ENCODE data around the gene TSPAN18.

TSPAN18 gene

GRCh38 chr11:44957776-44958564 lies 231.2 kb downstream of the TSPAN18 start:
- DNase-seq (ENCODE audit: low spot score) = no peak

DNA sequence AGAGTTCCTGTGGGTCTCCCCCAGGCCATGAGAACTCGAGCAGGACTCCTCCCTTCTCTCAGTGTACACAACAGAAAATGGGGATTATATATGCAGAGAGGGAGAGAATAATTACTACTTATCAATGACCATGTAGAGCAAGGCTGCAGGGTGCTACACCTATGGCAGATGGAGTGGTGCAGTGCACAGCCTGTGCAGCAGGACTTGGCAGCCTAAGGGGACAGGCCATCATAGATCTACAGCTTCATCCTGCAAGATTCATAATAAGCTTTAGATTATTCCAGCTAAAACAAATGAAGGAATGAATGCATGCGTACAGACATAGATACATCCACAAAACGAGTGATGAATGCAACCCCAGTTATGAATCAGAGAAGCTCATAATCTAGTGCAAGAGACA lies 232.3 kb downstream of the TSPAN18 start:
- DNase-seq (ENCODE audit: low spot score) = no peak

GRCh38 chr11:44960200-44960845 lies 233.6 kb downstream of the TSPAN18 start:
- DNase-seq (ENCODE audit: low spot score) = peak; percentile 20

DNA sequence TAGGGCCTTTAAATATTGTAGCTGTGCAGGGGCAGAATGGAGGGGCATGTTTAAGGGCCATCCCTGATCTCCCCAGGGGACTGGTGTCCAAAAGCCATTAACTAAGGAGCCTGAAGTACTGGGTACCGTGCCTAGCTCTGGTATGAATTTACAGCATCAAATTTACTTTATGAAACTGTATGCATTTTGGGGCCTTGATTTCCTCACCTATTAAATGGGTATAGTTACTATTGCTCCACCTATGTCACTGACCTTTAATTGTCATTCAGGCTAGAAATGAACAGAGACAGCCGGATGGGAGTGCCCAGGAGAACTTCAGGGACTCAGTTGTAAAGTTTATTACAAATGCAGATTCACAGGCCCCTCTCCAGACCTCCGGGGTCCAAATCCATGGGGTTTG lies 235.7 kb downstream of the TSPAN18 start:
- no peak for DNase-seq (ENCODE audit: low spot score)

DNA sequence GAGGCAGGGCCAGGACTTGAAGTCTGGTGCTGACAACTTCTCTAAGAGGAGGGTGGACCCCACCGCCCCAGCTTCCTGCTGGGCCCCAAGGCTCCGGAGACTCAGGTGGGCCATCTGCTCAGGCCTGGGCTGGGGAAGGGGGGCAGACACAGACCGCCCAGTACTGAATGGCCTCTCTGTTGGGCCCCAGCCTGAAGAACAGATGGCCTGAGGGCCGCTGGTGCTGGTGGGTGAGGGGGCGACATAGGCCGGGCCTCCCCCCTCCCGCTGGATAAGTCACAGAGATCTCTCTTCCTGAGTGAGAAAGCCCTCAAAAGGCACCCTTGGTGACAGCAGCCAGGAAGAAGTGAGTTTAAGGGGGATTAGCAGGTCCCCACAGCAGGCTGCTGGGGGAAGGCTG lies 236.4 kb downstream of the TSPAN18 start:
- no peak for DNase-seq (ENCODE audit: low spot score)

- DNase-seq (ENCODE audit: low spot score) = no peak
Observed at GRCh38 chr11:44963948-44964347, 237.2 kb downstream of the TSPAN18 start.

DNA sequence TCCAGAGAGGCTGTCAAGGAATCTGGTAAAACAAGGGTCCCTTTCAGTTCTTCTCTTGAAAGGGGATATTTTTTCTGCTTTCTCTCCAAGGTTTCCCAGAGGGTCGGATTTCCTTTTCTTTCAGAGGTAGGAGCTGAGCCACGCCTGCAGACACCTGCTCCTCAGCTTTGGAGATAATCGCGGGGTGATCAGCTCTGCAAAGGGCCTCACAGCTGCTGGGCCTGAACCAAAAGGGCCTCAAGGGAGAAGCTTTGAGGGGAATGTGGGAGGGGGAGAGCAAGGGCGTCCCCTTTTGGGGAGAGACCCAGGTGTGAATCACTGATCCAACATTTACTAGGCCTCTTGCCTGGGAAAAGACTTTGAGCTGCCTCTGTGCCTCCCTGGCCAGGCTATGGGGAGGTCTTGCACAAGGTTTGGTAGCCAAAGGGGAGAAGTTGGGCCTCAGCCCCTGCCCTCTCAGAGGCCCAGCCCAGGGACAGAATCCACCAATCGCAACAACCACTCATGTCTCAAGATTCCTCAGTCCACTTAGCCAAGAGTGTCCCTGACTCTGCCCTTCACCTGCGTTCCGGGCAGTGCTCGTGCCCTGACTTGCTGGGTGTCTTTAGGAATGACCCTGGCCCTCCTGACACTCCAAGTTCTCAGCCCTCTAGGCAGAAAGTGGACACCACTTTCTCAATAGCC lies 237.9 kb downstream of the TSPAN18 start:
- no peak for DNase-seq (ENCODE audit: low spot score)

DNA sequence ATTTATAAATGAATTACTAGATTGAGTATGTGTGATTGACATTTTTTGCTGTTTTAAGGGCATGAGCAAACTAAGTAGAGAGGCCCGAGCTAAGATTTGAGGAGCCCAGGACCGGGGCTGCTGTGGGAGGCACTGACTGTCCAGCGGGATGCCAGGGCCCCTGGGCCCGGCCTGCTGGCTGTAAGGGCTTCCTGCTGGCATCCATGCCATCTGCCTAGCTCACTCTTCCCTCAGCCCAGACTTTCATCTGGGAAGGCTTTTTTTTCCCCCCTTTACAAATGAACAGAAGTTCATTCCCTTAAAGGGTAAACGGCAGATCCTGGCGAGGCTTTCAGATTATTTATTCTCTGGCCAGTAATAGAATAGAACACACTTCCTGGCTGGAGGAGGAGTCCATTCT lies 239.9 kb downstream of the TSPAN18 start:
- DNase-seq (ENCODE audit: low spot score) = no peak

DNA sequence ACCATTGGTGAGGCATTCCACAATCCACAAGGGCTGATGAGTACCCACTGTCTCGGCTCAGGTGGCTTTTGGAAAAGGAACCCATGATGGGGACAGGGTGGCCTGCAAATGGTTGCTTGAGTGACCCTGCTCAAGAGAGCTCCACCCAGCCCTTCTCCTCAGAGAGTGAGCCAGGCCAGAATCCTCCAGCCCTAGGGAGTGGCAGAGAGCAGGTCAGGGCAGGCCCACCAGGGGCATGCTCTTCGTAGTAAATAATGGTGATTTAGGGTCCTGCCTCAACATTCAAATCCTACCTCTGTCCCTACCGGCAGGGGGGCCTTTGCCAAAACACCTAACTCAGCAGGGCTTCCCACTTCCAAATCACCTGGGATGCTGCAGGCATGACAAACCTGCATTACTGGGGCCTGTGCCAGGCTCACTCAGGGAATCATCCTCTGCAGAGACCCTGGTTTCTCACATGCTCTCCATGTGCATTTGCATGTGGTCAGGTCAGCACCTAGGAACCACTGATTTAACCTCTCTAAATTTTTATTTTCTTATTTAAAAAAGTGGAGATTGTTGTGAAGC lies 241.3 kb downstream of the TSPAN18 start:
- DNase-seq (ENCODE audit: low spot score) = no peak

DNA sequence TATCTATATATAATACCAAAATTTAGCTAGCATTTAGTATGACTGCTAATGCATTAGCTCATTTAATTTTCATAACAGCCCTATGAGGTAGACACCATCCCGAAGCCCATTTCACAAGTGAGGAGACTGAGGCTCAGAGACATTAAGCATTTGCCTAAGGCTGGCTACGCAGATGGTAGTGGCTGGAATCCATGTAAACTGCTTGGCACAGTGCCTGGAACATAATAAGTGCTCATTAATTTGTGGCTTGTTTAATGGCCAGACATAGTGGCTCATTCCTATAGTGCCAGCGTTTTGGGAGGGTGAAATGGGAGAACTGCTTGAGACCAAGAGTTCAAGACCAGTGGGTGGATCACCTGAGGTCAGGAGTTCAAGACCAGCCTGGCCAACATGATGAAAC lies 241.7 kb downstream of the TSPAN18 start:
- DNase-seq (ENCODE audit: low spot score) = no peak

DNA sequence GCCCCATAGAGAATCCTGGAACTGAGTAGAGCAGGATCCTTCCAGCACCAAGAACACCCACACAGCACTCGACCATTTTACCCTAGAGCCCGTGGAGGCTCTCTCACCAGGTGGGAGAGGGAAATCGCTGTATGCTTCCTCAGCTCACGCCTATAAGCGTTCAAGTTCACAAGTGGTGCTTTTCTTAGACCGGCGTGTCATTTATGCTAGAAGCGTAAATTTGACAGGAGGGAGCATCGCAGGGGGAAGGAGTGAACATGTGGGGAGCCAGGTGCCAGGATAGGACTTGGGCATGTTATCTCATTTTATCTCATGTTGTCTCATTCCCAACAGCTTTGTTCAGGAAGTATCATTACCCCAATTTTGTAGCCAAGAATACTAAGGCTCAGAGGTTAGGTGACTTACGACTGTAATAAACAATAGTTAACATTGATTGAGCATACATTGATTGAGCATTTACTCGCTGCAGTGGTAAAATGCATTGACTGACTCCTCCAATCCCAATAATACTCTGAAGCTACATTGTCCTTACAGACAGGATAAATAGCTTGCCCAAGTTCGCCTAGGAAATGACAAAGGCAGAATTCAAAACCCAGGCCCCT lies 243.0 kb downstream of the TSPAN18 start:
- DNase-seq (ENCODE audit: low spot score) = no peak

GRCh38 chr11:44970293-44970692 lies 243.5 kb downstream of the TSPAN18 start:
- no peak for DNase-seq (ENCODE audit: low spot score)

DNA sequence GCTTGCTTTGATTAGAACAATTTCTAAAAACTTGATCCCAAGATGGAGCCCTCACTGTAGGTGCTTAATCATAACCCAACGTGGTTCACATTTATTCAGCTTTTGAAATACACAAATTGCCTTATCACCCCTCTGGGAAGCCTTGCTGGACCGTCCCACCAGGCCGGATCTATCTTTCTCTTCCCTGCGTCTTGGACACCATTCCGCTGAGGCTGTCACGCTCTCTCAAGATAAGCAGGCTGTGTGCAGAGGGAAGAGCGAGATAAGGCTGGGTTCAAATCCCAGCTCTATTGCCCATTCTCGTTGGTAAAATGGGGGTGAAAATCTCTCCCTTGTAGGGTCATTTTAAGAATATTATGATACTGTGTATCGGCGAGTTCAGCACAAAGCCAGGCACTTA lies 244.4 kb downstream of the TSPAN18 start:
- DNase-seq (ENCODE audit: low spot score) = no peak

DNA sequence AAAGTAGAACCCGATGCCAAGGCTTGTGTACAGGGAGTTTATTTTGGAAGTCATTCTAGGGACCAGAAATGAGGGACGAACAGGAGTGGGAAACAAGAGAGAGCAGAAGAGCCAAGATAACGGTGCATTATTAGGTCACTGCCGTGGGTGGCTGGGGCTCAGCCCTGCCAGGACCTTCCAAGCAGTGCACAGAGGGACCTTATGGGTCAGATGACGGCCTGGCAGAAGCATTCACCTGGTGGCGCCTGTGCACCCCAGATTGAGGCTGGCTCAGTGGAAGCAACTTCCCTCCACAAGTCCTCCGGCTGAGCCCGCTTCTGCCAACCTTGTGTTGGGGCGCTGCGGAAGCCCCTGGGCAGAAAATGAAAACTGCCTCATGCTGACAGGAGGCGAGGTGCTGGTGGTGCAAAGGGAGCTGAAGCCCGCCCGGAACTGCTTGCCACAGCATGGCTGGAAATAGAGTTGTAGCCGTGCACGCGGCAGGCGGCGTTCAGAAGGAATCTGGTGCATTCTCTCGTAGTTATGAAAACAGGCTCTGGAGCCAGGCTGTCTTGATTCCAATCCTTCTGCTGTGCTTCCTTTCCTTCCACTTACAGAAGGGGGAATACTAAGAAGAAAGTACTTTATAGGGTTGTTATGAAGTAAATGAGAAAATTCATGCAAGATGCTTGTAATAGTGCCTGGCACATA lies 246.1 kb downstream of the TSPAN18 start:
- no peak for DNase-seq (ENCODE audit: low spot score)

- DNase-seq (ENCODE audit: low spot score) = no peak
Observed at GRCh38 chr11:44973632-44974401, 247.1 kb downstream of the TSPAN18 start.

DNA sequence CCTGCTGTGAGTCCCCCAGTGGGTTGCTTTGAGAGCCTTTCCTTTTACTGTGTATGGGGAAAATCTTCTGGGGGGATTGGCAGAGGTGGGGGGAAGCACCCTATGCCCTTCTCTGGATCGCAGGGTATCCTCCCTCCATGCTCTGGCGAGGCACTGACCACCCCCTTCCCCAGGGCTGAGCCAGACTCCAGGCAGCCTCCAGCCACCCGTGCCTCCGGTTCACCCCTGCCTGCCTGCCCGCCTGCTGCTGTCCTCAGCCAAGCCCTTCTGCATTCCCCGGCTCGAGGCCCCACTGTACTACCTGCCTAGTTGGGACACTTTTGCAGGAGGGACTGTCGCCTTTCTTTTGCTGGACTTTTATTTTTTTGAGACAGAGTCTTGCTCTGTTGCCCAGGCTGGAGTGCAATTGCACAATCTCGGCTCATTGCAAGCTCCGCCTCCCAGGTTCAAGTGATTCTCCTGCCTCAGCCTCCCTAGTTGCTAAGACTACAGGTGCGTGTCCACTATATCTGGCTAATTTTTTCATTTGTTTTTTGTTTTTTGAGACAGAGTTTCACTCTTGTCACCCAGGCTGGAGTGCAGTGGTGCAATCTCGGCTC lies 247.7 kb downstream of the TSPAN18 start:
- no peak for DNase-seq (ENCODE audit: low spot score)

- no peak for DNase-seq (ENCODE audit: low spot score)
Observed at GRCh38 chr11:44976576-44976975, 249.8 kb downstream of the TSPAN18 start.

DNA sequence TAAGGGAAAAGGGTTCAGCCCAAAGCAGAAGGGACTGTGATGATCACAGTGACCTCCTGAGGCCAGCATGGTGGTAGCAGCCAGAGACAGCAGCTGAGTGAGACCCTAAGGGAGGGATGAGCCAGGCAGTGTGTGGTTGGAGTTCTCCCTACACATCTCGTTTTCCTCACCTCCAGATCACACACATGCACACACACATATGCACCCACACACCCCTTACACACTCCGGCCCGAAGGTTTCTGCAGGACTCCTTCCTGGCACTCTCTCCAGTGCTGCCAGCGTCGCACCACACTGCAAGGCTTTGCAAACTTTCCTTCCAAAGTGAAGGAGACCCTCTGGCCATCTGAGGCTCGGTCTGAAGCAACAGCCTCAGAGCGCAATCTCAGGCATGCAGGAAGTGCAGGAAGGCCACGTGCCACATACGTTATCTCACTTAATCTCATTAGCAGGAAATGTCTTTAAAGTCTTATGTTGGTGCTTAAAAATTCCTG lies 250.8 kb downstream of the TSPAN18 start:
- no peak for DNase-seq (ENCODE audit: low spot score)

DNA sequence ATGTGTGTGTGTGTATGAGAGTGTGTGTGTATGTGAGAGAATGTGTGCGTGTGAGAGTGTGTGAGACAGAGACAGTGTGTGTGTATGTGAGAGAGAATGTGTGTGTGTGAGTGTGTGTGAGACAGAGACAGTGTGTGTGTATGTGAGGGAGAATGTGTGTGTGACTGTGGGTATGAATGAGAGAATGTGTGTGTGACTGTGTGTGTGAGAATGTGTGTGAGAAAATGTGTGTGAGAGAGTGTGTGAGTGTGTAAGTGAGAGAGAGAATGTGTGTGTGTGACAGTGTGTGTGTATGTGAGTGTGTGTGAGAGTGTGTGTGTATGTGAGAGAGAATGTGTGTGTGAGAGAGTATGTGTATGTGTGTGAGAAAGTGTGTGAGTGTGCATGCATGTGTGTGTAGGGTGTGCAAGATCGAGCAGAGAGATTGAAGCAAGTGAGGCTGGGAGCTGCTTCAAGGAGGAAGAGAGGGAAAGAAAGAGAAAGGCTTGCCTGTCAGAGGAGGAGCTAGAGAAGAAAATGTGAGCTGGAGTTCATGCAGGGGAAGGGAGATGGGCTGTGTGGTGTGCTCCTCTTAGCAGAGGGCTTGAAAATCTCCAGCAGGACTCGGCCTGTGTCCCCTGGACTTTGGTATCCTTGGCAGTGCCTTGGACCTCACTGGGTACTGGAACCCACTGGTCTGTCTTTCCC lies 251.7 kb downstream of the TSPAN18 start:
- no peak for DNase-seq (ENCODE audit: low spot score)

GRCh38 chr11:44978961-44979331 lies 252.2 kb downstream of the TSPAN18 start:
- DNase-seq (ENCODE audit: low spot score) = peak; percentile 59
